ENCODE results near the gene SRP68.

The SRP68 gene

GRCh38 chr17:76034428-76035350 lies 37.6 kb downstream of the SRP68 start:
- H3K27ac Mint-ChIP-seq: no peak overlapping the region
- H3K27me3 Mint-ChIP-seq (ENCODE audit: low read depth): no peaks in the 10 kb centered on the region
- peaks cover 17% of the 10 kb centered on the region for H3K36me3 Mint-ChIP-seq (ENCODE audit: low read depth)
- H3K4me1 Mint-ChIP-seq (ENCODE audit: low read depth): peaks cover 6% of the 10 kb centered on the region
- no peaks in the 10 kb centered on the region for H3K9me3 Mint-ChIP-seq
- H3K4me3 Mint-ChIP-seq: no peak overlapping the region
- no peak for DNase-seq (ENCODE audit: low spot score)

- Mint-ChIP-seq H3K4me1 (ENCODE audit: low read depth) (peaks cover 11% of the 10 kb centered on the region), H3K27me3 (ENCODE audit: low read depth) (no peaks in the 10 kb centered on the region), H3K9me3 (no peaks in the 10 kb centered on the region), H3K4me3 (no peak overlapping the region), H3K27ac (no peak overlapping the region), H3K36me3 (ENCODE audit: low read depth) (peaks cover 3% of the 10 kb centered on the region)
- DNase-seq (ENCODE audit: low spot score): no peak
These were observed 39.2 kb downstream of the SRP68 start for GRCh38 chr17:76033139-76033538.

GRCh38 chr17:76032780-76033108 lies 39.6 kb downstream of the SRP68 start:
- no peak for DNase-seq (ENCODE audit: low spot score)
- no peaks in the 10 kb centered on the region for H3K9me3 Mint-ChIP-seq
- no peaks in the 10 kb centered on the region for H3K27me3 Mint-ChIP-seq (ENCODE audit: low read depth)
- peaks cover 11% of the 10 kb centered on the region for H3K4me1 Mint-ChIP-seq (ENCODE audit: low read depth)
- no peaks in the 10 kb centered on the region for H3K36me3 Mint-ChIP-seq (ENCODE audit: low read depth)
- no peak overlapping the region for H3K27ac Mint-ChIP-seq
- H3K4me3 Mint-ChIP-seq: no peak overlapping the region

- Mint-ChIP-seq H3K9me3 (no peaks in the 10 kb centered on the region), H3K27me3 (ENCODE audit: low read depth) (no peaks in the 10 kb centered on the region), H3K4me1 (ENCODE audit: low read depth) (peaks cover 11% of the 10 kb centered on the region), H3K4me3 (no peak overlapping the region), H3K36me3 (ENCODE audit: low read depth) (no peaks in the 10 kb centered on the region), H3K27ac (no peak overlapping the region)
- no peak for DNase-seq (ENCODE audit: low spot score)
These were observed 40.1 kb downstream of the SRP68 start for GRCh38 chr17:76032073-76032779.

- no peaks in the 10 kb centered on the region for H3K9me3 Mint-ChIP-seq
- no peak within 1 kb of the TSS for H3K4me3 Mint-ChIP-seq
- no peaks in the 10 kb centered on the region for H3K27me3 Mint-ChIP-seq (ENCODE audit: low read depth)
- H3K4me1 Mint-ChIP-seq (ENCODE audit: low read depth): peaks cover 8% of the 10 kb centered on the region
- DNase-seq (ENCODE audit: low spot score): no peak
- no peak within 1 kb of the TSS for H3K27ac Mint-ChIP-seq
- no peaks in the 10 kb centered on the region for H3K36me3 Mint-ChIP-seq (ENCODE audit: low read depth)
These were observed 45.0 kb downstream of the SRP68 start, which contains the start of gene EVPL for GRCh38 chr17:76027159-76027839. EVPL (minus strand) TSS chr17:76027306; CDS start chr17:76027198, 108 bp downstream.

- H3K9me3 Mint-ChIP-seq: no peaks in the 10 kb centered on the region
These were observed 45.6 kb downstream of the SRP68 start for GRCh38 chr17:76026714-76027158.

GRCh38 chr17:76025294-76025693 lies 47.0 kb downstream of the SRP68 start:
- Mint-ChIP-seq H3K27ac (no peak overlapping the region), H3K4me3 (no peak overlapping the region), H3K36me3 (ENCODE audit: low read depth) (no peaks in the 10 kb centered on the region)

More at GRCh38 chr17:76026714-76027158, 45.6 kb downstream of the SRP68 start:
- no peak overlapping the region for H3K4me3 Mint-ChIP-seq
- no peak for DNase-seq (ENCODE audit: low spot score)
- peaks cover 8% of the 10 kb centered on the region for H3K4me1 Mint-ChIP-seq (ENCODE audit: low read depth)
- no peaks in the 10 kb centered on the region for H3K27me3 Mint-ChIP-seq (ENCODE audit: low read depth)
- no peak overlapping the region for H3K27ac Mint-ChIP-seq
- H3K36me3 Mint-ChIP-seq (ENCODE audit: low read depth): no peaks in the 10 kb centered on the region

GRCh38 chr17:76024353-76024752 lies 48.0 kb downstream of the SRP68 start:
- Mint-ChIP-seq H3K27ac (no peak overlapping the region), H3K4me3 (no peak overlapping the region), H3K4me1 (ENCODE audit: low read depth) (peaks cover 2% of the 10 kb centered on the region), H3K9me3 (no peaks in the 10 kb centered on the region), H3K36me3 (ENCODE audit: low read depth) (no peaks in the 10 kb centered on the region), H3K27me3 (ENCODE audit: low read depth) (no peaks in the 10 kb centered on the region)
- no peak for DNase-seq (ENCODE audit: low spot score)

More at GRCh38 chr17:76025294-76025693, 47.0 kb downstream of the SRP68 start:
- Mint-ChIP-seq H3K9me3 (no peaks in the 10 kb centered on the region), H3K4me1 (ENCODE audit: low read depth) (peaks cover 8% of the 10 kb centered on the region), H3K27me3 (ENCODE audit: low read depth) (no peaks in the 10 kb centered on the region)
- no peak for DNase-seq (ENCODE audit: low spot score)

GRCh38 chr17:76023900-76024237 lies 48.4 kb downstream of the SRP68 start:
- Mint-ChIP-seq H3K4me3 (no peak overlapping the region), H3K36me3 (ENCODE audit: low read depth) (no peaks in the 10 kb centered on the region), H3K27me3 (ENCODE audit: low read depth) (no peaks in the 10 kb centered on the region), H3K27ac (no peak overlapping the region), H3K9me3 (no peaks in the 10 kb centered on the region), H3K4me1 (ENCODE audit: low read depth) (no peaks in the 10 kb centered on the region)
- DNase-seq (ENCODE audit: low spot score): no peak

- H3K9me3 Mint-ChIP-seq: no peaks in the 10 kb centered on the region
- no peaks in the 10 kb centered on the region for H3K4me1 Mint-ChIP-seq (ENCODE audit: low read depth)
- DNase-seq (ENCODE audit: low spot score): no peak
- no peaks in the 10 kb centered on the region for H3K36me3 Mint-ChIP-seq (ENCODE audit: low read depth)
- H3K27me3 Mint-ChIP-seq (ENCODE audit: low read depth): no peaks in the 10 kb centered on the region
- H3K27ac Mint-ChIP-seq: no peak overlapping the region
- no peak overlapping the region for H3K4me3 Mint-ChIP-seq
These were observed 49.1 kb downstream of the SRP68 start for GRCh38 chr17:76022973-76023899.

- no peaks in the 10 kb centered on the region for H3K36me3 Mint-ChIP-seq (ENCODE audit: low read depth)
- DNase-seq (ENCODE audit: low spot score): no peak
- H3K4me1 Mint-ChIP-seq (ENCODE audit: low read depth): no peaks in the 10 kb centered on the region
- no peak overlapping the region for H3K4me3 Mint-ChIP-seq
- H3K9me3 Mint-ChIP-seq: no peaks in the 10 kb centered on the region
- no peaks in the 10 kb centered on the region for H3K27me3 Mint-ChIP-seq (ENCODE audit: low read depth)
- H3K27ac Mint-ChIP-seq: no peak overlapping the region
These were observed 50.0 kb downstream of the SRP68 start for GRCh38 chr17:76022285-76022684.

GRCh38 chr17:76019833-76020467 lies 52.4 kb downstream of the SRP68 start:
- Mint-ChIP-seq H3K27me3 (ENCODE audit: low read depth) (no peaks in the 10 kb centered on the region), H3K4me3 (no peak overlapping the region), H3K27ac (no peak overlapping the region), H3K36me3 (ENCODE audit: low read depth) (no peaks in the 10 kb centered on the region), H3K4me1 (ENCODE audit: low read depth) (no peaks in the 10 kb centered on the region), H3K9me3 (no peaks in the 10 kb centered on the region)
- no peak for DNase-seq (ENCODE audit: low spot score)

GRCh38 chr17:76018801-76019200 lies 53.5 kb downstream of the SRP68 start:
- H3K27ac Mint-ChIP-seq: no peak overlapping the region
- H3K36me3 Mint-ChIP-seq (ENCODE audit: low read depth): no peaks in the 10 kb centered on the region
- no peak for DNase-seq (ENCODE audit: low spot score)
- no peak overlapping the region for H3K4me3 Mint-ChIP-seq
- H3K27me3 Mint-ChIP-seq (ENCODE audit: low read depth): no peaks in the 10 kb centered on the region
- no peaks in the 10 kb centered on the region for H3K9me3 Mint-ChIP-seq
- peaks cover 5% of the 10 kb centered on the region for H3K4me1 Mint-ChIP-seq (ENCODE audit: low read depth)

Data from T-helper 2 cell treated with Interferon-gamma antibody and Interleukin-4, amounts not matched to agents 5 μg/mL and 100 μg/mL, for 36 hours (primary cell).